Gastrocnemius medialis (tissue), 4 donors: ENCODE measurements around the gene MYCBP.

ENCODE experiments used
- POLR2A ChIP-seq, 2 donors: fragments of 450-650 bp; IDR thresholded peaks; one replicate each; pipeline ENCODE4 v1.6.1; 2017; ENCODE audit warnings: antibody characterized with exemption in 2 of 2, mild to moderate bottlenecking in 2 of 2, moderate library complexity in 2 of 2
- TF ChIP-seq, protein P1 (sequence below), 5 experiments: fragments of 450-650 bp in 3 of 5; fragments of 200-600 bp in 2 of 5; sonication (generic) in 2 of 5; IDR thresholded peaks in 4 of 5; conservative IDR thresholded peaks in 1 of 5; 1 replicate in 4 of 5; 2 replicates in 1 of 5; pipeline ENCODE4 v1.5.1; 2016 to 2019; ENCODE audit warnings: antibody characterized with exemption in 5 of 5, mild to moderate bottlenecking in 3 of 5, moderate library complexity in 3 of 5

DNA sequence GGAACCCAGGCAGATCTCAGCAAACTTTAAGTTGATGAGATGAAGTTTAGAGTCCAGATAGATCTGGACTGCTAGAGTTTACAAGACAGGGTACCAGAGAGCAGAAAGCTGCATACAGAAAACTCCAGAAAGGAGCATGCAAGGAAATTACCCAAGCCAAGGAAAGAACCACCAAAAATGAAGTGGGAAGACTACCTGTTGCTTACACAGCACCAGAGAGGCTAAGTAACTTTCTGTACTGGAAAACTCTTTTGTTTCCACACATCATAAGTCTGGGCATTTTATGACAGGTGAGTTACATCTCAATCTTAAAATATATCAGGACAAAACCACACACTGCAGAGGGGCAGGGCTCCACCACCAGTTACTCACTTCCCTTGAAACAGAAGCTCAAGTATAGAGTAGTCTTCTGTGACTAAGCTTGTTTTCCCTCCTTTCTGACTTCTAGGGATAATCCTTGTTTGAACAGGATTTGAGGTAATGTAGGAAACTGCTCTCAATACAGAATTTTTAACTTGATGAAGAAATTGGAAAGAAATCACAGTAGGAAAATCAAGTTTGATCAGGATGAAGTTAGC, 25.6 kb upstream of the MYCBP start:
- TF ChIP-seq, protein P1, sequence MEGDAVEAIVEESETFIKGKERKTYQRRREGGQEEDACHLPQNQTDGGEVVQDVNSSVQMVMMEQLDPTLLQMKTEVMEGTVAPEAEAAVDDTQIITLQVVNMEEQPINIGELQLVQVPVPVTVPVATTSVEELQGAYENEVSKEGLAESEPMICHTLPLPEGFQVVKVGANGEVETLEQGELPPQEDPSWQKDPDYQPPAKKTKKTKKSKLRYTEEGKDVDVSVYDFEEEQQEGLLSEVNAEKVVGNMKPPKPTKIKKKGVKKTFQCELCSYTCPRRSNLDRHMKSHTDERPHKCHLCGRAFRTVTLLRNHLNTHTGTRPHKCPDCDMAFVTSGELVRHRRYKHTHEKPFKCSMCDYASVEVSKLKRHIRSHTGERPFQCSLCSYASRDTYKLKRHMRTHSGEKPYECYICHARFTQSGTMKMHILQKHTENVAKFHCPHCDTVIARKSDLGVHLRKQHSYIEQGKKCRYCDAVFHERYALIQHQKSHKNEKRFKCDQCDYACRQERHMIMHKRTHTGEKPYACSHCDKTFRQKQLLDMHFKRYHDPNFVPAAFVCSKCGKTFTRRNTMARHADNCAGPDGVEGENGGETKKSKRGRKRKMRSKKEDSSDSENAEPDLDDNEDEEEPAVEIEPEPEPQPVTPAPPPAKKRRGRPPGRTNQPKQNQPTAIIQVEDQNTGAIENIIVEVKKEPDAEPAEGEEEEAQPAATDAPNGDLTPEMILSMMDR (IDR thresholded peaks at IDR 0.05 in 4 of 5, conservative IDR thresholded peaks at IDR 0.05 in 1 of 5) = no peak
- TF ChIP-seq POLR2A (IDR thresholded peaks at IDR 0.05) = no peak
